ENCODE data around the gene MPPED1.

DNA sequence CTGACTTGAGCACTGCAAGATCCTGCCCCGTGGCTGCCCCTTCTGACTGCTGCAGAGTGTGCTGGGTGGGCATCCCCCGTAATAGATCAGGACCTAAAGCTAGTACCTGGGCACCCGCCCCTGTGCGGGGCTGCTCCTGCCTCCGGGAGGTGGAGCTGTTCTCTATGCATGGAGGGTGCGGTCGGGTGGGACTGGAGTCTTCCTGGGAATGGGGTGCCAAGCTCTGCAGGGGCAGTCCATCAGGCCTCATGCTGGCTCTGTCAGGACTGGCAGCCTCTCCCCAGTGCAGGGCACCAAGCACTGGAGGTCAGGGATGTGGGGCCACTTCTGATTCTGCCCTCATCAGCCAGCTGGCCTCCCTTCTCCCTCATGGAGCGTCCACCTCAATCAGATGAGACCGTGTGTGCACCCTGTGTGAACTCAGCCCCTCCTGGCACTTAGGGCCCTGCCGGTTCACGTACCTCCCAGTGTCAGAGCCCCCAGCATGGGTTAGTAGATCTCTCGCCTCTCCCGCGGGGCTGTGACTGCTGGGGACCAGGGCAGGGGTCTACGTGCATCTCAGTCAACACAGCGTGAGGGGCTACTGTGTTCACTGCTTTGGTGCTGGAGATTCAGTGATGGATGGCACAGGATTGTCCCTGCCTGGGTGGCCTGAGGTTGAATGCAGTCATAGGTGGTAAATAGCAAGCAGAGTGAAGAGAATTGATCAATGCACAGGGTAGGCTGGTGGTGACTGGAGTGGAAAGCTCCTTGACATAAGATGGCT is 30.8 kb downstream of the MPPED1 start:
- TF ChIP-seq, protein P1, sequence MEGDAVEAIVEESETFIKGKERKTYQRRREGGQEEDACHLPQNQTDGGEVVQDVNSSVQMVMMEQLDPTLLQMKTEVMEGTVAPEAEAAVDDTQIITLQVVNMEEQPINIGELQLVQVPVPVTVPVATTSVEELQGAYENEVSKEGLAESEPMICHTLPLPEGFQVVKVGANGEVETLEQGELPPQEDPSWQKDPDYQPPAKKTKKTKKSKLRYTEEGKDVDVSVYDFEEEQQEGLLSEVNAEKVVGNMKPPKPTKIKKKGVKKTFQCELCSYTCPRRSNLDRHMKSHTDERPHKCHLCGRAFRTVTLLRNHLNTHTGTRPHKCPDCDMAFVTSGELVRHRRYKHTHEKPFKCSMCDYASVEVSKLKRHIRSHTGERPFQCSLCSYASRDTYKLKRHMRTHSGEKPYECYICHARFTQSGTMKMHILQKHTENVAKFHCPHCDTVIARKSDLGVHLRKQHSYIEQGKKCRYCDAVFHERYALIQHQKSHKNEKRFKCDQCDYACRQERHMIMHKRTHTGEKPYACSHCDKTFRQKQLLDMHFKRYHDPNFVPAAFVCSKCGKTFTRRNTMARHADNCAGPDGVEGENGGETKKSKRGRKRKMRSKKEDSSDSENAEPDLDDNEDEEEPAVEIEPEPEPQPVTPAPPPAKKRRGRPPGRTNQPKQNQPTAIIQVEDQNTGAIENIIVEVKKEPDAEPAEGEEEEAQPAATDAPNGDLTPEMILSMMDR (conservative IDR thresholded peaks at IDR 0.05), result no peak
- no peak for TF ChIP-seq ZFX (IDR thresholded peaks at IDR 0.05)

Data from C4-2B (cell line).